Sigmoid colon (tissue), 4 donors: Measurements from ENCODE around the gene AP1M1.

ENCODE experiments used
- CTCF ChIP-seq, 4 experiments: fragments of 450-650 bp in 3 of 4; fragments of 200-600 bp in 1 of 4; IDR thresholded peaks; one replicate each; pipeline ENCODE4 v1.5.1; 2016 to 2019; ENCODE audit warnings: antibody characterized with exemption in 4 of 4, mild to moderate bottlenecking in 3 of 4, moderate library complexity in 2 of 4
- POLR2AphosphoS5 ChIP-seq, 4 donors: sonication (generic); formaldehyde crosslinking; IDR thresholded peaks; one replicate each; pipeline ENCODE4 v1.6.1; 2017; ENCODE audit warnings: antibody characterized with exemption in 4 of 4

- TF ChIP-seq CTCF (IDR thresholded peaks at IDR 0.05) (no peak), POLR2AphosphoS5 (IDR thresholded peaks at IDR 0.05) (no peak)
Observed at GRCh38 chr19:16228637-16229321, 31.1 kb downstream of the AP1M1 start.
